GM23248 (cell line): ENCODE measurements around the gene TBK1. TPM values are rescaled to one million over a fixed set of nuclear protein-coding genes. Genes with fewer than 3 reads are reported as not detected.

Experiments used
- DNase-seq: peaks from one replicate; pipeline ENCODE4 v3.0.0-alpha.2; 2015
- H2AFZ ChIP-seq: fragments of 200-600 bp; sonication (generic); 2 replicates; pipeline ENCODE4 v1.6.1; 2016; ENCODE audit warnings: antibody characterized with exemption
- H3F3A ChIP-seq: fragments of 200-600 bp; sonication (generic); 2 replicates; pipeline ENCODE4 v1.6.1; 2016; ENCODE audit warnings: mild to moderate bottlenecking, antibody characterized with exemption, mixed run types; ENCODE audit not compliant: insufficient read depth
- H3K27ac ChIP-seq: fragments of 200-600 bp; sonication (generic); 2 replicates; pipeline ENCODE4 v1.5.1; 2016; ENCODE audit warnings: mild to moderate bottlenecking
- H3K27me3 ChIP-seq: fragments of 200-600 bp; sonication (generic); replicated peaks from 2 replicates; pipeline ENCODE4 v1.6.1; 2016; ENCODE audit warnings: mild to moderate bottlenecking; ENCODE audit not compliant: insufficient read depth
- H3K36me3 ChIP-seq: fragments of 200-600 bp; sonication (generic); 2 replicates; pipeline ENCODE4 v1.6.1; 2016; ENCODE audit warnings: low read depth, mild to moderate bottlenecking
- H3K4me1 ChIP-seq: fragments of 200-600 bp; sonication (generic); 2 replicates; pipeline ENCODE4 v1.6.1; 2016; ENCODE audit warnings: mild to moderate bottlenecking; ENCODE audit not compliant: insufficient read depth
- H3K4me2 ChIP-seq: fragments of 200-600 bp; sonication (generic); one replicate; pipeline ENCODE4 v1.6.1; 2016; ENCODE audit warnings: mild to moderate bottlenecking; ENCODE audit not compliant: unreplicated experiment
- H3K4me3 ChIP-seq: fragments of 200-600 bp; sonication (generic); 2 replicates; pipeline ENCODE4 v1.5.1; 2016; ENCODE audit warnings: mild to moderate bottlenecking
- H3K79me2 ChIP-seq: fragments of 200-600 bp; sonication (generic); 2 replicates; pipeline ENCODE4 v1.6.1; 2016; ENCODE audit warnings: mild to moderate bottlenecking; ENCODE audit not compliant: insufficient read depth
- H3K9ac ChIP-seq: fragments of 200-600 bp; sonication (generic); 2 replicates; pipeline ENCODE4 v1.6.1; 2016; ENCODE audit warnings: mild to moderate bottlenecking
- H3K9me2 ChIP-seq: fragments of 200-600 bp; sonication (generic); 2 replicates; pipeline ENCODE4 v1.6.1; 2016; ENCODE audit warnings: mixed run types, mild to moderate bottlenecking, moderate library complexity; ENCODE audit not compliant: insufficient read depth
- H3K9me3 ChIP-seq: fragments of 200-600 bp; sonication (generic); one replicate; pipeline ENCODE4 v1.6.1; 2017; ENCODE audit warnings: low read depth
- H4K20me1 ChIP-seq: fragments of 200-600 bp; sonication (generic); 2 replicates; pipeline ENCODE4 v1.6.0; 2016; ENCODE audit not compliant: insufficient read depth
- EZH2 ChIP-seq: fragments of 200-600 bp; sonication (generic); IDR thresholded peaks from 2 replicates; pipeline ENCODE4 v1.6.1; 2018; ENCODE audit warnings: antibody characterized with exemption, mild to moderate bottlenecking; ENCODE audit not compliant: insufficient read depth, poor library complexity, severe bottlenecking
- EZH2phosphoT487 ChIP-seq: fragments of 200-600 bp; sonication (generic); IDR thresholded peaks from 2 replicates; pipeline ENCODE4 v1.6.1; 2018; ENCODE audit warnings: antibody characterized with exemption, moderate library complexity, mild to moderate bottlenecking, low read depth; ENCODE audit not compliant: insufficient read depth
- WGBS, 2 experiments: methylation state at CpG; one replicate each; pipeline ENCODE4 v1.1.6; 2015 to 2017; ENCODE audit warnings: low lambda C conversion rate in 2 of 2, low coverage in 1 of 2; ENCODE audit errors: missing lambda C conversion rate in 2 of 2; 5-methylcytosine and 5-hydroxymethylcytosine counted together
- in situ Hi-C: fragments of 300-500 bp; cut with MboI; formaldehyde crosslinking; loops from 2 replicates; pipeline ENCODE4 v1.15.0; 2020
- polyA plus RNA-seq: library from polyadenylated mRNA; unstranded; fragments of >200 nt; fragmentation: Nextera tagmentation; extraction: Ambion mirVana; gene quantifications from 2 replicates; pipeline ENCODE4 v1.2.1, GENCODE V29; 2016
- total RNA-seq: library from RNA; depleted of rRNA; stranded (reverse); fragments of >200 nt; shearing (Covaris generic); gene quantifications from 2 replicates; pipeline ENCODE4 v1.2.3, GENCODE V29; 2014

Gene TBK1
- total and polyA plus RNA-seq, 2 experiments from 2014 or later = 25.2 to 29.4 TPM

GRCh38 chr12:64450057-64450640 lies 1.8 kb upstream of the TBK1 start:
- Histone ChIP-seq H3K27ac (peak overlapping the region; percentile 99), H3K4me1 (peaks cover 17% of the 10 kb centered on the region)

GRCh38 chr12:64450711-64451486 lies 1.0 kb upstream of the TBK1 start:
- Histone ChIP-seq H3K9me3 (no peaks in the 10 kb centered on the region), H3K4me1 (peaks cover 17% of the 10 kb centered on the region), H3K4me2 (peak overlapping the region; percentile 92), H3K9me2 (no peaks in the 10 kb centered on the region), H3K27me3 (no peaks in the 10 kb centered on the region), H3K9ac (peak overlapping the region; percentile 97), H4K20me1 (no peaks in the 10 kb centered on the region), H3F3A (peaks cover 53% of the 10 kb centered on the region), H3K27ac (peak overlapping the region; percentile 99), H3K79me2 (peaks cover 50% of the 10 kb centered on the region), H3K36me3 (peaks cover 42% of the 10 kb centered on the region), H3K4me3 (peak overlapping the region; percentile 90), H2AFZ (no peak overlapping the region)
- 22 to 23% methylated on average over 8 of the region's 8 CpGs for WGBS, 2 experiments
- peak; percentile 45 for DNase-seq
- TF ChIP-seq EZH2phosphoT487 (no peak), EZH2 (no peak)
- in situ Hi-C loops = no loop called here

More at GRCh38 chr12:64450057-64450640, 1.8 kb upstream of the TBK1 start:
- Histone ChIP-seq H3K27me3 (no peaks in the 10 kb centered on the region), H3K9ac (0 out of 2 replicates have a peak overlapping the region, but pooled peaks have one; percentile 97), H3K36me3 (peaks cover 49% of the 10 kb centered on the region), H3K9me3 (no peaks in the 10 kb centered on the region), H2AFZ (no peak overlapping the region), H3K4me3 (no peak overlapping the region), H3K79me2 (peaks cover 50% of the 10 kb centered on the region), H4K20me1 (no peaks in the 10 kb centered on the region), H3F3A (peaks cover 61% of the 10 kb centered on the region), H3K9me2 (no peaks in the 10 kb centered on the region), H3K4me2 (peak overlapping the region; percentile 92)
- WGBS, 2 experiments = 92 to 100% methylated on average over 2 of the region's 2 CpGs
- DNase-seq = no peak
- no peak for TF ChIP-seq EZH2phosphoT487
- TF ChIP-seq EZH2 = no peak
- in situ Hi-C loops = no loop called here

- H3K36me3 ChIP-seq = peaks cover 25% of the 10 kb centered on the region
- no peaks in the 10 kb centered on the region for H4K20me1 ChIP-seq
- in situ Hi-C loops = no loop called here
- H3K9ac ChIP-seq = peak overlapping the region; percentile 97
- H3K27ac ChIP-seq = peak overlapping the region; percentile 99
- H3K4me2 ChIP-seq = peak overlapping the region; percentile 92
- H2AFZ ChIP-seq = peak overlapping the region; percentile 64
- DNase-seq = peak; percentile 94
- H3F3A ChIP-seq = peaks cover 38% of the 10 kb centered on the region
- peak overlapping the region; percentile 90 for H3K4me3 ChIP-seq
- peaks cover 53% of the 10 kb centered on the region for H3K79me2 ChIP-seq
- H3K9me3 ChIP-seq = no peaks in the 10 kb centered on the region
- 0 to 1% methylated on average over 16 of the region's 16 CpGs for WGBS, 2 experiments
- TF ChIP-seq EZH2 = no peak
- TF ChIP-seq EZH2phosphoT487 = no peak
- no peaks in the 10 kb centered on the region for H3K27me3 ChIP-seq
- peaks cover 17% of the 10 kb centered on the region for H3K4me1 ChIP-seq
- no peaks in the 10 kb centered on the region for H3K9me2 ChIP-seq
Measured at GRCh38 chr12:64452559-64453329, 824 bp downstream of the TBK1 start.

- Histone ChIP-seq H3K79me2 (peaks cover 76% of the 10 kb centered on the region), H3K9ac (no peak overlapping the region), H4K20me1 (no peaks in the 10 kb centered on the region), H3K27me3 (no peaks in the 10 kb centered on the region), H3K4me2 (no peak overlapping the region), H2AFZ (no peak overlapping the region), H3K27ac (no peak overlapping the region), H3F3A (peaks cover 26% of the 10 kb centered on the region), H3K4me1 (peaks cover 25% of the 10 kb centered on the region), H3K9me2 (no peaks in the 10 kb centered on the region), H3K4me3 (no peak overlapping the region), H3K36me3 (0 out of 2 replicates have a peak, but pooled peaks cover 6% of the 10 kb centered on the region), H3K9me3 (no peaks in the 10 kb centered on the region)
- 87 to 90% methylated on average over 1 of the region's 1 CpG for WGBS, 2 experiments
- TF ChIP-seq EZH2 (no peak), EZH2phosphoT487 (no peak)
- in situ Hi-C loops = no loop called here
- no peak for DNase-seq
Measured at GRCh38 chr12:64455506-64455905, 3.6 kb downstream of the TBK1 start.
